ENCODE measurements around the gene MAPK4.

MAPK4 gene

DNA sequence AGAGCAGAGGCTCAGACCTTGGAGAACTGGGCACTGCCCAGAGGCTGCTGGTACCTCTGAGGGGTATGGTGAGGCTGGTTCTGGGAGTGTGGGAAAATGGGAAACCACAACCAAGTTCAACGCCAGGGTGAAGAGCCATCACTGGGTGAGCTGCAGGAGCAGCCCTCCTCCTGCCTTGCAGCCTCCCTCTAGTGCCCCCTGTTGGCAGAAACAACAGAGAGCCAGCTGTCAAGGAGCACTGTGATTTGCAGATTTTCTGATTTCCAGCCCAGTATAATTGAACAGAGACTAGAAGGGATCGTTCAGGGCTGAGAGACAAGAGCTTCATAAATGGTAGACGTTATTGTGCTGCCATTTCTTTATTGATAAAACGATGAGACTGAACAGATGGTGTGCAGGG is 50.5 kb downstream of the MAPK4 start:
- no peak overlapping the region for H3K4me2 ChIP-seq (ENCODE audit: insufficient read depth, low read length)
- no peaks in the 10 kb centered on the region for H3K36me3 ChIP-seq (ENCODE audit: insufficient read depth, low read length)
- no peak overlapping the region for H2AFZ ChIP-seq (ENCODE audit: low read depth, low read length)
- TF ChIP-seq EZH2 (IDR thresholded peaks at IDR 0.05; ENCODE audit: borderline replicate concordance, low read depth, low read length, severe bottlenecking) = no peak
- TF ChIP-seq, protein P1, sequence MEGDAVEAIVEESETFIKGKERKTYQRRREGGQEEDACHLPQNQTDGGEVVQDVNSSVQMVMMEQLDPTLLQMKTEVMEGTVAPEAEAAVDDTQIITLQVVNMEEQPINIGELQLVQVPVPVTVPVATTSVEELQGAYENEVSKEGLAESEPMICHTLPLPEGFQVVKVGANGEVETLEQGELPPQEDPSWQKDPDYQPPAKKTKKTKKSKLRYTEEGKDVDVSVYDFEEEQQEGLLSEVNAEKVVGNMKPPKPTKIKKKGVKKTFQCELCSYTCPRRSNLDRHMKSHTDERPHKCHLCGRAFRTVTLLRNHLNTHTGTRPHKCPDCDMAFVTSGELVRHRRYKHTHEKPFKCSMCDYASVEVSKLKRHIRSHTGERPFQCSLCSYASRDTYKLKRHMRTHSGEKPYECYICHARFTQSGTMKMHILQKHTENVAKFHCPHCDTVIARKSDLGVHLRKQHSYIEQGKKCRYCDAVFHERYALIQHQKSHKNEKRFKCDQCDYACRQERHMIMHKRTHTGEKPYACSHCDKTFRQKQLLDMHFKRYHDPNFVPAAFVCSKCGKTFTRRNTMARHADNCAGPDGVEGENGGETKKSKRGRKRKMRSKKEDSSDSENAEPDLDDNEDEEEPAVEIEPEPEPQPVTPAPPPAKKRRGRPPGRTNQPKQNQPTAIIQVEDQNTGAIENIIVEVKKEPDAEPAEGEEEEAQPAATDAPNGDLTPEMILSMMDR (IDR thresholded peaks at IDR 0.05; ENCODE audit: borderline replicate concordance, extremely low read depth, low read length, poor library complexity, severe bottlenecking) = no peak
- no peaks in the 10 kb centered on the region for H3K79me2 ChIP-seq (ENCODE audit: insufficient read depth, low read length)
- no peaks in the 10 kb centered on the region for H4K20me1 ChIP-seq (ENCODE audit: insufficient read depth, low read length)
- peaks cover 2% of the 10 kb centered on the region for H3K9me3 ChIP-seq (ENCODE audit: insufficient read depth, low read length, severe bottlenecking)
- peaks cover 2% of the 10 kb centered on the region for H3K27me3 ChIP-seq (ENCODE audit: insufficient read depth, low read length, poor library complexity)
- H3K4me3 ChIP-seq (ENCODE audit: low read depth in 1 of 2, low read length in 2 of 2) = no peak overlapping the region
- ATAC-seq (ENCODE audit: insufficient read depth, low read depth) (no peak), DNase-seq (no peak)
- H3K9ac ChIP-seq (ENCODE audit: low read depth, low read length) = no peak overlapping the region
- no peak overlapping the region for H3K27ac ChIP-seq (ENCODE audit: low read length)
- H3K4me1 ChIP-seq (ENCODE audit: insufficient read depth, low read length) = no peaks in the 10 kb centered on the region

GRCh38 chr18:50611529-50611941 is 51.6 kb downstream of the MAPK4 start:
- Histone ChIP-seq H3K4me2 (ENCODE audit: insufficient read depth, low read length) (no peak overlapping the region), H3K27ac (ENCODE audit: low read length) (no peak overlapping the region), H3K4me3 (ENCODE audit: low read depth in 1 of 2, low read length in 2 of 2) (no peak overlapping the region), H3K79me2 (ENCODE audit: insufficient read depth, low read length) (no peaks in the 10 kb centered on the region), H3K9ac (ENCODE audit: low read depth, low read length) (no peak overlapping the region), H3K36me3 (ENCODE audit: insufficient read depth, low read length) (no peaks in the 10 kb centered on the region), H4K20me1 (ENCODE audit: insufficient read depth, low read length) (no peaks in the 10 kb centered on the region), H3K4me1 (ENCODE audit: insufficient read depth, low read length) (no peaks in the 10 kb centered on the region), H3K27me3 (ENCODE audit: insufficient read depth, low read length, poor library complexity) (peaks cover 2% of the 10 kb centered on the region), H2AFZ (ENCODE audit: low read depth, low read length) (no peak overlapping the region), H3K9me3 (ENCODE audit: insufficient read depth, low read length, severe bottlenecking) (peaks cover 2% of the 10 kb centered on the region)
- TF ChIP-seq EZH2 (IDR thresholded peaks at IDR 0.05; ENCODE audit: borderline replicate concordance, low read depth, low read length, severe bottlenecking) = no peak
- TF ChIP-seq, protein P1 (IDR thresholded peaks at IDR 0.05; ENCODE audit: borderline replicate concordance, extremely low read depth, low read length, poor library complexity, severe bottlenecking) = no peak
- DNase-seq = no peak
- ATAC-seq (ENCODE audit: insufficient read depth, low read depth) = no peak

DNA sequence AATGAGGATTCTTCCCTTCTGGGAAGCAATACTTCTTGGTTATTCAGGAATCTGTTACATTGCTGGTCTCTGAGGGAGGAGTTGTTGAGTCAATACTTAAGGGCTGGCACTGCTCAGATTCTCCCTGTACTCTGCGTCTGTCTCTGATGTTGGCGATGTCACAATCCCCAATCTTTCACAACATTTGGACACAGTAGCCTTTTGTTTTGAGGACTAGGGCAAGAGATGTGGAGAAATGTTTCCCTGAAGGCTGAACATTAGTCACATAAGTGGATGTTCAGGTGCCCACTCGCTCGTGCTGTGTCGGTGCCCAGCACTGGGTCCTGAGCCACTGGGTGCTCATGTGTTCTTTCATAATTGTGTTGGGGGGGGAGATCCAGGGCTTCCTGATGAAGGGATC is 55.0 kb downstream of the MAPK4 start:
- no peaks in the 10 kb centered on the region for H3K79me2 ChIP-seq (ENCODE audit: insufficient read depth, low read length)
- H4K20me1 ChIP-seq (ENCODE audit: insufficient read depth, low read length) = no peaks in the 10 kb centered on the region
- H3K9ac ChIP-seq (ENCODE audit: low read depth, low read length) = no peak overlapping the region
- no peaks in the 10 kb centered on the region for H3K36me3 ChIP-seq (ENCODE audit: insufficient read depth, low read length)
- H3K4me1 ChIP-seq (ENCODE audit: insufficient read depth, low read length) = no peaks in the 10 kb centered on the region
- ATAC-seq (ENCODE audit: insufficient read depth, low read depth) (no peak), DNase-seq (no peak)
- H3K4me3 ChIP-seq (ENCODE audit: low read depth in 1 of 2, low read length in 2 of 2) = no peak overlapping the region
- no peak overlapping the region for H3K4me2 ChIP-seq (ENCODE audit: insufficient read depth, low read length)
- no peak overlapping the region for H2AFZ ChIP-seq (ENCODE audit: low read depth, low read length)
- no peak overlapping the region for H3K27ac ChIP-seq (ENCODE audit: low read length)
- TF ChIP-seq, protein P1 (IDR thresholded peaks at IDR 0.05; ENCODE audit: borderline replicate concordance, extremely low read depth, low read length, poor library complexity, severe bottlenecking) = no peak
- no peak for TF ChIP-seq EZH2 (IDR thresholded peaks at IDR 0.05; ENCODE audit: borderline replicate concordance, low read depth, low read length, severe bottlenecking)
- H3K9me3 ChIP-seq (ENCODE audit: insufficient read depth, low read length, severe bottlenecking) = peaks cover 2% of the 10 kb centered on the region
- no peaks in the 10 kb centered on the region for H3K27me3 ChIP-seq (ENCODE audit: insufficient read depth, low read length, poor library complexity)

Measured in DND-41 (cell line).